AG09309 (cell line): ENCODE measurements around the gene UQCRC2.

Experiments
- DNase-seq: peaks from one replicate; pipeline ENCODE4 v3.0.0-alpha.2; 2010; ENCODE audit warnings: low read depth
- H3K4me3 ChIP-seq: 2 replicates; pipeline ENCODE4 v1.5.1; 2011; ENCODE audit warnings: mild to moderate bottlenecking, low read depth, low read length, moderate library complexity; ENCODE audit not compliant: control insufficient read depth
- CTCF ChIP-seq: IDR thresholded peaks from 2 replicates; pipeline ENCODE4 v1.5.1; 2011; ENCODE audit warnings: mild to moderate bottlenecking, low read depth, low read length, inconsistent platforms; ENCODE audit not compliant: insufficient read depth, control insufficient read depth; ENCODE audit errors: missing control alignments

The UQCRC2 gene

GRCh38 chr16:22031483-22032083, 78.4 kb downstream of the UQCRC2 start:
- no peak overlapping the region for H3K4me3 ChIP-seq
- no peak for TF ChIP-seq CTCF
- no peak for DNase-seq
